ENCODE data around the gene PRKCE.
A peak's percentile ranks its signal among the peaks of the same experiment; 100 is the strongest.

Gene PRKCE

DNA sequence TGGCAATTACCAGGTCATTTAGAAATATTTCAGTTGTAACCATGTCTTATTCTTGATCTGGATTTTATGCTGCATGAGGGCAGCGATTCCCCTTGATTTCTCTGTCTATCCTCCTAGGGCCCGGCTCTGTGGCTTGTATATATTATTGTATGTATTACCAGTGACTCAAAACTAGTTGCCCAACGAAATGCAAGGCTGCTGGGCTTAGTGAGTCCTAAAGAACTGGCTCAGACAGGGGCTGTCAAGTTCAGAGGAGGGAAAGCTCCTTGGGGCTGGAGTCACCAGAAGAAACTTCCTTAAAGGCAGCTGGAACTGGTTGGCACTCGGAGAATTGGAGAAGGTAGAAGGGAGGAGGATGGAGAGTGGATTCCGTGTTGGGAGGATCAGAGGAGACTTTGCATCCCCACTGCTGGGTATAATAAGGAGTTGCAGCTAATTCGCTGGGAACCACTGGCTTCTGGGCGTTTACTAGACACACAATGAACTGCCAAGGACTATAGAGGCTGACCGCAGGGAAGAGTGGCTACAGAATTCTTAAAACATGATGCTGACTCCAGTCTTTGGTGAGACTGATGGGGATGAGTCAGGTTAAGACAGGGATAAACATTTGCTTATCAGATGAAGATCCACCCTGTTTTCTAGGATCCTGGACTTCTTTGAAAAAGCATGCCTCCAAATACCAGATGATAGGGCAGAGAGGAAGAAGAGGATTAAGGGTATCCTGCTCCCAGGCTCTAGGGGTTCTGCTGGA, 104.3 kb downstream of the PRKCE start:
- DNase-seq (ENCODE audit: low spot score) = no peak

DNA sequence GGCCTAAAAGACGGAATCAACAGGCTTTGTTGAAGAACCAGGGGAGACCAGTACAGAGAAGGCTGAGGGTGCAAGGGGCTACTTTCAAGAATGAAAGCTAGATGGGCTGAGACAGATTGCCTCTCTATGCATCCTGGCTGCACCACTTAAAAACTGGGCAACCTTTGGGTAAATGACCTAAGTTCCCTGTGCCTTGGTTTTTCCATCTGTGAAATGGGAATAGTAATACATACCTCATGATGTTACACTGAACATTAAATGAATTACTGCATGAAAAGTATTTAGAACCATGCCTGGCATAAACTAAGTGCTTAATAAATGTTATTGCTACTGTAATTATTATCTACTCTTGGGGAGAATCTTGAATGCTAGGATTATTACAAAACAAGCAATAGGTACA, 106.5 kb downstream of the PRKCE start:
- DNase-seq (ENCODE audit: low spot score) = no peak

DNA sequence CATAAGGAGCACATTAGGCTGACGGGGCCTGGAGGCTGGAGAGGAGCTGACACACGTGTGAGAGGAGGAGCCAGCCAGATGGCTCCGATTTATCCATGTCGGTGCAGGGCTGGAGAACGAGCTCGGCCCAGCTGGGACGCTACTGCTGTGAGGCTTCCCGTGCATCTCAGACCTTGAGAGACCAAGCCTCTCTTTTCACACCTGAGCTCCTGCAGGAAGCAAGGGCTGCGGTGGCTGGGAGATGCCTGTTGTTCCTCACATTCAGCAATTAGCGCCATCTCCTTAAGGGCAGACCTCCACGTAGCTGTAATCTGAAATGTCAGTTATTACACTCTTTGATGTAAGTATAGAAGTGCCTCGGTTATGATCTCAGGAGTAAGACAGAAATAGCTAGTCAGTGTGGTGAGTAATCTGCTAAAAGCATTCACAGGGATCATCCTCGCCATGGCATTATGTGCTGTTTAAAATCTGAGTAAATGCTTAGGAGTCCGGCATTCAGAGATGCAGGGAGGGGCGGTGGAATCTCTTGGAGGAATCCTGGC, 107.9 kb downstream of the PRKCE start:
- peak; percentile 34 for DNase-seq (ENCODE audit: low spot score)

DNA sequence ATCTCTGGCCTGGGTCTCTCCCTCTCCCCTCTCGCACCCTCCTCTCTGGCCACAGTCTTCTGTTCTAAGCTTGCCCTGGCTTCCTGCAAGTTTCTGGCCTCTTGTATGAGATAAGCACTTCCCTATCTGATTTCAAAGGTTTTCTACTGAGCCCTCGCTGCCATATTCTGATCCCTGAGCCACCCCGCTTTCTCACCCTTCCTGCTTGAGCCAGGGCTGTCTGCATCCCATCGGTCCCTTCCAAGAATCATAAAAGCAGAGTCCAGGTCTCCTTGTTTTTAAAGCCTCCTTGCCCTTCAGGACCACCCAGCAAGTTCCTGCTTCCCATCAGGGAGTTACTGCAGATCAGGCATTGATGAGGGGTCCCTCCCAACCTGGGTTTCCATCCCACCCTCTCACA, 110.2 kb downstream of the PRKCE start:
- DNase-seq (ENCODE audit: low spot score) = no peak

DNA sequence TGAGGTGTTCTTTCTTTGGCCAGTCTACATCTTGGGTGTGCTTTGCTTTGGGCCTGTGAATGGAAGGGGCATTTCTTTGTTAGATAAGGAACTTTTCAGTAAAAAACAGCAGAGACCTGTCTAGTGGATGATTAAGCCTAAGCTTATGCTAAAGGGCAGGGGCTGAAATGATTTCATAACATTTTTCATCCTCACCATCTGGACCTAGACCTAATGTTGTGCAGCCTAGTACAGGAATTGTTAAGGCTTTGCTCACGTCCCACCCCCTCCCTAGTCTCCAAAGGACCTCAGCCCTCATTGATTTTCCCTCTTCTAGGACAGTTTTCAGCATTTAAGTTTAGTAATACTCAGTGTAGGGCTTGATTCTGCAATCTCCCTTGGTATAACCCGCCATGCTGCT, 111.8 kb downstream of the PRKCE start:
- DNase-seq (ENCODE audit: low spot score) = no peak

DNA sequence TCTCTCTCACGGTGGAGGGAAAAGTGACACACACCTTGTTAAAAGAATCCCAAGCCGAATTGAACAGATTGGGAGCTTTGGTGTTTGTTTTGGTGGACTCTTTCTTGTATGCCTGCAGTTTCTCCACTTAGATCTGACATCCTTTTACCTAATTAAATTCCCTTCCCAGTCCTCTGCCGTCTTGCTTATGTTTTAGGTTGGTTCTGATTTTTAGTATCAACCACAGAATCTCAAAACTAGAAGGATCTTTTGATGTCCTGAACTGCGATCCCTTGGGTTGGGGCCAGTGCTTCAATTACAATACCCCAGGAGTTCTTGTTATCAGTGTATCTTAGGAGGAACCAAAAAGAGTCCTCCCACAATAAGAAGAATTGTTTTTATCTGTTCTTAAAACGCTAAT, 112.3 kb downstream of the PRKCE start:
- no peak for DNase-seq (ENCODE audit: low spot score)

DNA sequence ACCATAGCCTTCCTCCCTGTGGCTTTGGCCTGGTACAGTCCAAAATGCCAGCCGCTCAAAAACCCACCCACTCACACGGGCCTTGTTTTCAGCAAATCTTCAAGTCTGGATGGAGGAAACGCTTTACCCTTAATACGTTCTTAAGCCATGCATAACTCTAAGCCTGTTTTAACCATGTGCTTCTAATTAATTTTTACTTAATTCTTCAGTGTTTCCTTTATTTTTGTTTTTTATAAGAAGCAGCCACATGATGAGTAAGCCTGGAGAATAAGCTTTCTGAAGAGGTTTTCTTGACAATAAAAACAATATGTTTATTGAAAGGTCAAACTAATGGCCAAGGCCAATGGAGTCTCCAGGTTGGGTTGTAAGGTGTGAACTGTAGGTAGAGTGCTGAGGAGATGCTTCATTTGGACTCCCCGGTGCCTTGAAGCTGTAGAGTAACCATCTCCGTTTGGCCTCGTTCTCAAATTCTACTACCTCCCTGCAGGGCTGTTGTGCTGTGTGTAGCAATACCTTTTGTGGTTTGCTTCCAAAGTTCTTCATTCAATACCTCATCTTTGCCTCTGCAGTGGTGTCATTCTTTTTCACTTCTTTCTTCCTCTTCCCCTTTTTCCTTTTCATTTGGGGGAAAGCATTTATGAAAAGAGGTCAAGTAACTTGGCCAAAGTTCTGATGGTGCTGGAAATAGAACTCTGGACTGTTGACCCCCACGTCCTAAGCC, 113.7 kb downstream of the PRKCE start:
- no peak for DNase-seq (ENCODE audit: low spot score)

DNA sequence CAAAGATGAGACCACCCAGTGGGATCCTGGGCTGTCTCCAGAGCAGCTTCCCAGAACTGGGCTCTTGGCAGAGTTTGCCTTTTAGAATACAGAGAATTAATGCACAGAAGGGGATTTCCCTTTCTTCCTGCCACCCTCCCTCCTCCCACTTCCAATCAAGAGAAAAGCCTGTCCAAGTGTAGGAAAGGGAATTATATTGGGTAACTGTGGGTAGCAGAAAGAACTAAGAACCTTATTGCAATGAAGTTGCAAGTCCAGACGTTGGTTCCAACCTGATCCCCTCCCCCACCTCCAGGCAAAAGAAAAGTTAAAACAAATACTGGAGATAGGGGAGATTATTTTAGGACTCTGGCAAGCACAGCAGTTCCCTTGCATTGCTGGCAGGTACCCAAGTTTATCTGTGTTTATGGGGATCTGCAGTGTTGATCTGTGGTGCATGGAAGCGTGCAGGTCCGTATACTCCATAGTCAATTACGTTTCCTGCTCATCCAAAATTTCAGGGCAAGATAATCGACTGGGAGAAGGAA, 114.3 kb downstream of the PRKCE start:
- DNase-seq (ENCODE audit: low spot score) = no peak

DNA sequence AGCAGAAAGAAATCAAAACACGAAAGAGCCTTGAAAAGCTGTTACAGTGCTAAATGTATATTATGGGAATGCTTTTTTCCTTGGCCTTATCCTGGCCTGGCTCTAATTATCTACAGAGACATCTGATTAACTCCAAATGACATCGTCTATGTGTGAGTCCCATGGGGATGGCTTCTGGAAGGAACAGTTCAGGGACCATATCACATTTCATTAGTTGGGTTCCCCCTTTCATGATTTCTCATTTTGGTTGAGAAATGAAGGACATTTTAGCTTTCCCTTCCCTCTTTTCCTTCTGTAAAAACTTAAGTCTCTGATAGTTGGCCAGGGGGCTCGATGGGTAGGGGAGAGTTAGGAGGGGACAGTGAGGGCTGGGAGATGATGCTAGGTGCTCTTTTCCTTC, 116.7 kb downstream of the PRKCE start:
- DNase-seq (ENCODE audit: low spot score) = no peak

DNA sequence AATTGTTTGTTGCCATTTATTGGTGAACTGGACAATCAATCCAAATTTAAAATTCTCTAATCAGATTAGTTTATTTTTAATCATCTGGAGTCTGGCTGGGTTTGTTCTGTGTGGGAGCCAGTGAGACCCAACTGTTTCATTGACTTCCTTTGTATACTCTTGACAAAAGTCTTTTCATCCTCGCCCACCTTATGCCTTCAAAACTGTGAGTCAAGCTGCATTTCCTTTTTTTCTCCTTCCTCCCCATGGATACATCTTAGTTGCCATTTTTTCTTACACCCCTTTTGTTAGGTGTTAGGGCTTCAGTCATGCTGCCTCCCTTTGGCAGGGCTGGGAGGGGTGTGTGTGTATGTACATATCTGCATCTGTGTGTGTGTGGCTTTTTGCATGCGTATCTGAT, 117.6 kb downstream of the PRKCE start:
- no peak for DNase-seq (ENCODE audit: low spot score)

DNA sequence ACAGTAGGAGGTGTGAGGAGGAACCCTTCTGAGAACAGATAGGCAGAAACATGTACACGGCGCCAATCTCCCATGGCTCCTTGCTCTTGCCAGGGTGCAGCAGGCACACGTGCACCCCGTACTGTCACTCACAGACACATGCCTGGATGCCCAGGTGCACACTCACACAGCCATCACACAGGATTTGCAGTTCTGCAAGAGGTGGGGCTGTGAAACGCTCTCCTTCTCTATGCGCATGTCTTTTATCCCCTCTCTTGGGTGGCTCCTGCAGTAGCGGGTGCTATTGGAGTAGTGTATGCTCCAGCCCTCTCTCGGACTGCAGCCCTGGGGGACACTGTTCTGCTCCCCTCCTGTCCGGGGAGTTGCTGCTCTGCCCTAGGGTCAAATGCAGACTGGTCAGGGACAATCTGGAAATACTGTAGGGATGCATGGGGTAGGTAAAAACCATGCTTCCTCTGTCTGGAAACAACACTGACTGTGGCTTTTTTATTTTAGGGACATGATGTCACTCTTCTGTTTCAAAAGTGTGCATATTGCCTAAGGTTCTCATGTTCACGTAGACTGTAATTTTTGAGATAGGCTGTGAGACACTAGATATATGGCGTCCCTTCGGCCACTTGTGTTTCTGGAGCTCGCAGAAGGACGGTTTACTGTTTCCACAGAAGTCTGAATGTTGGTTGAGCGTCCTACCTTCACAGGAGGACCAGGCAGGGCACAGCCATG, 118.5 kb downstream of the PRKCE start:
- DNase-seq (ENCODE audit: low spot score) = no peak

DNA sequence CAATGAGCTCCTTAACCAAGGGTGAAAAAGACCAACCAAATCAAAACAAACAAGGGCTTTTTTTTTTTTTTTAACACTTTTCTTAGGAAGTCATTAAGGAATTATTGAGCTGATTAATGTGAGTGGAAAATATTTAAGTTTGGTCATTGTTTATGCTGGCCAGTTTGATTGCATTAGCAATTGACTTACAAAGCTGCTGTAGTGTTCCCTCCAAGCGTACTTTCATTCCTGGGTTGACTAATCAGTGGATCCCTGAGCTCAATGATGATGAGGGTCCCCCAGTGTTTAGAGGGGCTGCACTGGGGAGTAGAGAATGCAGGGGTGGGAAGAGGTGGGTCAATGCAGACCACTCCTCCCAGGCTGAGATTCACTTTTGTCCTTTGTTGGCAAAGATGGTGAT, 119.3 kb downstream of the PRKCE start:
- DNase-seq (ENCODE audit: low spot score) = no peak

DNA sequence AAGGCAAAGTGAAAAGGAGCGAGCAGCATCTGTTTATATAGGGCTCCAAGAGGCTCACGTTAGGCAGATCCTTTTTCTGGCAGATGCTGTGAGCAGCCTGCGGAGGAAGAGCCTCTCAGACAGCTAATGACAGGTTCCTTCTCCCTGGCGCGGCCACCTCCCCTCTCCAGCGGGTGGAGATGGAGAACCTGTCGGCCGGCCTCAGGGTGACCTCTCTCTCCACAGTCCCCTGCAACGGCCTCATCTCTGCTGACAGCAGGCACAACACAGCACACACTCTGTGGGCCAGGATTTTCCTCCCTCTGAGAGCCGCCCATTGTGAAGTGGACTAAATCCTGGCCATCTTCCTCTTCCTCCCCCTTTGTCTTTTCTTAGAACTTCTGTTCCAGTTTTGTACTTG, 119.8 kb downstream of the PRKCE start:
- no peak for DNase-seq (ENCODE audit: low spot score)

DNA sequence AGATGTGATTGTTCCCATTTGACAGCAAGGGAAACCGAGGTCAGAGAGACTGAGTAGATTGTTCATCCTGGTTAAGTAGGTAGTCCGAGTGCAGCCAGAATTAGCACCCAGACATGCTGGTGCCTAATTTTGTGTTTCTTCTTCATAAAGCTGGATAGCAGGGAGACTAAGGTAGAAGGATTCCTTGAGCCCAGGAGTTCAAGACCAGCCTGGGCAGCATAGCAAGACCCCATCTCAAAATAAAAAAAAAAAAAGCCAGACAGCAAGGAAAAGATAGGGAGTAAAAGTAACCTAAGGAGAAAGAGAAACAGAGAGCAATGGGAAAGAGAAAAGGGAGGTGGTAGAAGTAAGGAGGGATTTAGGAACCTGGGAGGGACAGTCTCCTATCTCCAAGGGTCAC, 120.6 kb downstream of the PRKCE start:
- DNase-seq (ENCODE audit: low spot score) = no peak

DNA sequence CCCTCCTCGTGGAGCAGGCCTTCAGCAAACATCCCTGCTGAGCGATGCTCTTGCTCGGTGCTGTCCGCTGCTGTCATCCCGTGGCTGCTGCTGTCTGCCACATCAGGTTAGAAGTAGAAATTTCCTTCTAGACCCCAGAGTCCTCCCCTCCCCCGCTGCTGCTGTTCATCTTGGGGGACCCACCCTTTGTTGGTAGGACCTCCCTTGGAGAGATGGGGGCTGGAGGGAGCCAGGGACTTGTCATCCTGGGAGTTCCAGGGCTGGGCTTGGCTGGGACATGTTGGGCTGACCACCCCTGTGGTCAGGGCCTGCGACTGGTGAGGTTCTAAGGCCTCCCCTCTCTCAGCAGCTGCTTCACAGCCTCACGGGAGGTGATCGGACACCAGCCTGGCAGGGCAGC, 122.4 kb downstream of the PRKCE start:
- no peak for DNase-seq (ENCODE audit: low spot score)

DNA sequence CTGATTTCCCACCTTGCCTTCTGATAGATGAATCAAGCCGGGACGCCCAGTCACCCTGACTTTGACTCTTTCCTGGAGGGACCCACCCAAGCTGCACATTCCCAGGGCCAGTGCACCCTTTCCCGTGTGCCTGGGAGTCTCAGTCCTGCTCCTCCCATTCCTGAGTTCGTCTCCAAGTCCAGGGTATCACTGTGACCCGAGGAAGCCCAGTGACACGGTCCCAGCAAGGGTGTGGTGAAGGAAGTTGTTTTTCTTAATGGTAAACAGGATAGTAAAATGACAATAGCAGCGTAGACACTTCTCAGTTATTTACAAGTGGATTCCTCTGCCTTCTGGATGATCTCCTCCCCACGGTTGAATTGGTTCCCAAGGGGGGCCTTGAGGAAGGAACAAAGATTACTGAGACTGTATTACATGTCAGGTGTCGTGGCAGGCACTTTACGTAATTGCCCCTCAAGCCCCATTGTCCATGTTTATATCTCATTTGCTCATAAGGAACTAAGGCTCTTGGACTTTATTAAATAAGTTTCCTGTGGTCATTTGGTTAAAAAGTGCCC, 123.3 kb downstream of the PRKCE start:
- no peak for DNase-seq (ENCODE audit: low spot score)

DNA sequence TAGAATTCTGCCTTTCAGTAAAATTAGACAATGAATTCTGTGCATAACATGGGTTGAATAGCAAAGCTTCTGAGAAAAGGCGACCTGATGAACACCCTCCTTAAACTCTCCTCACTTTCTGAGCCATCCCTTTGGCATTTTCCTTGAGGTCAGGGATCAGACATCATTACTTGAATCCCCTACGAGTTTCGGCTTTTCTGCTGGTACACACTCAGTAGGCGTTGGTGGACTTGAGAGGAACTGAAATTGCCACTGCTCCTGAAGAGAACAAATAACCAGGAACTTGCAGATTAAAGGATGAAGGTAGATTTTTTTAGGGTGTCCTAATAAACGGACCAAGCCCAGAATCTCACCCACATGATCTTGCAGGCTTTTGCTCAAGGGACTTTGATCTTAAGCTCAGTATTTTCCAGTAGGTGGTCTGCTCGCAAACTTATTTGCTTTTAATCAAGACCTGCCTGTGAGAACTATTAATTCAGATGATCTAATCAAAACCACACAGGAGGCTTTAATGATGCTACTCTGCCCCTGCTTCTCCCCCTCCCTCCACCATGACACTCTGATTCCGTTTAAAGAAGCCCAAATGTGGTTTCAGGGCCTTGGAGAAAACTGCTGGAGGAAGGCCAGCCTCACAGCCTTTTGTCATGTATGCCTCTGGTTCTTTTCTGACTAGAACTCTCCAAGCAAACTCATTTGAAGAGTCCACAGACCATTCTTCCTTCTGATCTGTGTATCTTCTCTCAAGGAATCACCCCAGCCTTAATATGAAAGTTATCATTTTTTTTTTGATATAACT, 124.9 kb downstream of the PRKCE start:
- DNase-seq (ENCODE audit: low spot score) = no peak

DNA sequence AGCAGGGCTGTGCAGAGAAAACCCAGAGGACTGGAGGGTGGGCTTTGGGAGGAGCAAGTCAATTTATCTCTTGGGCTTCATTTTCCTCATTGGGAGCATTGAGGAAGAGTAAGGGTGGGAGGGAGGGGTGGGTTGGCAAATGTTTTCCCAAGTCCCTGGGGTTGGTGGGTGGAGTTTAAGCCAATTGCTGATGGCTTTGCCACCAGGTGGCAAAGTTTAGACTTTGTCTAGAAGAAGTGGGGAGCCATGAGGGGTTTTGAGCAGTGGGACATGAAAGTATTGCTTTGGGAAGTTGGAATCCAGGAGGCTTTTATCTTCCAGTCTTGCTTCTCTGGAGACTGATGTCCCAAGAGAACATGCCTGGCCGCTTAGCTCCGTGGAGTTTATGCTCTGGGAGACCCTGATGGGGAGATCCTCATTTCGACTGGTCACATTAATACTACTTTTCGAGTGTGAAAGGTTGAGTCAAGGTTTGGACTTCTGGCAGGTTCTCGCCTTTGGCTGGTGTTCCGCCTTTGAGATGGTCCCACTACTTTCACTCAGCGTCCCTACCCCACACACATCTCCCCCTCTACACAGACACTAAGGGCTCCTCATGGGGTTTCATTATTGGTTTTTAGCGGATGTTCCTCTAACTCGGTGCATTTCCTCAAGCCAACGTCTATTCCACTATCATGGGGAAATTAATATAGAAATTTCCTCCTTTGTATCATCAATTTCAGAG, 126.7 kb downstream of the PRKCE start:
- no peak for DNase-seq (ENCODE audit: low spot score)

DNA sequence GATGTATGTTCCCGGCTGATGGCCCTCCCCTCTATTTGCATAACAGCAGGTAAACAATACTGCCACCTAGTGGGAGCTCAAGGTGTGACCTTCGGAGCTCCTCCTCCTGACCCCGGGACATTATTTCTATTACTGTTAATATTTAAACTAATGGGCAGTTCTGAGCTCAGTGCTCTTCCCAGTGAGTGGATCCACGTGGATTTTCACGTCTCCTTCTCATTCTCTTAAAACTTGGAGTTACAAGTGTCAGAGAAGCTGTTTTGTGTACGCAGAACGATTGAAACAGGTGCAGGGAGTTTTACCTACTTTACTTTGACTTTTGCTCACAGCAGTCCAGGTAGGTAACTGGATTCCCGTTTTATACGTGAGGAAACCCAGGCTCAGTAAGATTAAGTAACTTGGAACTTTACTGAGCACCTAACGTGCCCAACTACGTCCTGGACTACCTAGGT, 127.3 kb downstream of the PRKCE start:
- peak; percentile 37 for DNase-seq (ENCODE audit: low spot score)

All from putamen (tissue), 1 donor.